Heart right ventricle (tissue), 16 donors: ENCODE data around the gene RAPGEF5. TPM values are rescaled to one million over a fixed set of nuclear protein-coding genes. Genes with fewer than 3 reads are reported as not detected.

ENCODE experiments used
- ATAC-seq, 8 donors: fragments of 200-7000 bp; cut with Tn5 transposase; one replicate each; pipeline ENCODE4 v1.9.1; 2020; ENCODE audit warnings: mild to moderate bottlenecking in 8 of 8, moderate library complexity in 8 of 8, moderate number of reproducible peaks in 1 of 8
- DNase-seq, 2 donors: peaks; one replicate each; pipeline ENCODE4 v3.0.0-alpha.2; 2020
- H3K27ac ChIP-seq, 10 donors: fragments of 200-600 bp; sonication (generic) in 2 of 10; one replicate each; pipeline versions ENCODE4 v1.5.0 to v1.8.0; 2020 to 2022; ENCODE audit warnings: mild to moderate bottlenecking in 3 of 10
- H3K27me3 ChIP-seq, 7 donors: fragments of 200-600 bp; one replicate each; pipeline ENCODE4 v1.8.0; 2021 to 2022; ENCODE audit warnings: mild to moderate bottlenecking in 2 of 7
- H3K36me3 ChIP-seq, 9 donors: fragments of 200-600 bp; sonication (generic) in 1 of 9; one replicate each; pipeline versions ENCODE4 v1.5.0 to v1.8.0; 2020 to 2022; ENCODE audit warnings: mild to moderate bottlenecking in 2 of 9
- H3K4me1 ChIP-seq, 9 donors: fragments of 200-600 bp; sonication (generic) in 1 of 9; one replicate each; pipeline versions ENCODE4 v1.5.0 to v1.8.0; 2020 to 2022; ENCODE audit warnings: mild to moderate bottlenecking in 4 of 9
- H3K4me3 ChIP-seq, 10 donors: fragments of 200-600 bp; sonication (generic) in 2 of 10; one replicate each; pipeline versions ENCODE4 v1.5.0 to v1.8.0; 2020 to 2022; ENCODE audit warnings: mild to moderate bottlenecking in 7 of 10, moderate library complexity in 2 of 10
- H3K9me3 ChIP-seq, 11 donors: fragments of 200-600 bp in 10 of 11; sonication (generic) in 2 of 11; one replicate each; pipeline versions ENCODE4 v1.5.0 to v1.8.0; 2013 to 2022; ENCODE audit warnings: mild to moderate bottlenecking in 2 of 11, control low read depth in 1 of 11, moderate library complexity in 1 of 11
- CTCF ChIP-seq, 9 donors: fragments of 200-600 bp; sonication (generic) in 2 of 9; IDR thresholded peaks; one replicate each; pipeline versions ENCODE4 v1.5.0 to v1.8.0; 2021 to 2022; ENCODE audit warnings: antibody characterized with exemption in 9 of 9, mild to moderate bottlenecking in 5 of 9, moderate library complexity in 1 of 9
- WGBS, 2 donors: extraction: QIAGEN DNeasy Blood & Tissue Kit; methylation state at CpG; one replicate each; pipeline ENCODE4 v1.1.7; 2013; ENCODE audit warnings: inconsistent platforms in 1 of 2; 5-methylcytosine and 5-hydroxymethylcytosine counted together
- intact Hi-C, 10 donors: fragments of 100-400 bp; cut with DNase I; formaldehyde crosslinking; loops; one replicate each; pipeline versions ENCODE4 v1.11.1 to v1.14.2; 2022
- polyA plus RNA-seq, 2 donors: library from polyadenylated mRNA; stranded (reverse); fragments of 200-250 nt; gene quantifications; one replicate each; pipeline ENCODE4 v1.2.3, GENCODE V29; 2013
- total RNA-seq, 10 donors: library from RNA; stranded (reverse); fragmentation: NEBNext Ultra II Directional in 3 of 10; extraction: Animal tissue kit (Norgen Biotek cat#: 25700) in 3 of 10; gene quantifications; one replicate each; pipeline versions ENCODE4 v1.2.1 to v1.2.4, GENCODE V29; 2021 to 2023
- donor health status: Arrhythmogenic right ventricular cardiomyopathy.
- donor health status: ischemic (EF 13 %, LVEDD 7.1; RV severe dilation, severe dysfunction).
- donor health status: healthy with polysubstance abuse.
- donor health status: DM: no; HTN: yes; CAD: no.
- donor health status: DM: no; HTN: no; CAD: no.
- donor health status: ischemic (EF 25% LVEDD 6.9; RV normal size, moderate dysfunction).
- donor health status: ischemic (EF 25% LVEDD 5.7; RV mildly dilated, moderate dysfunction).
- donor health status: healthy.
- donor health status: DM: yes; HTN: yes; CAD: no.
- donor health status: Ischemic cardiomyopathy.
- donor health status: ischemic (EF 35%, LVEDD 5.7; RV mildly dilated, moderate dysfunction).
- donor health status: nonischemic (EF 11% LVEDD 7.7; RV severe dilation, severe dysfunction).
- donor health status: DM: yes; HTN: yes; CAD: no.
- donor health status: PGD.
- donor health status: ischemic (EF 29% LVEDD 5.4; RV normal size, mild dysfunction).
- donor health status: nonischemic (EF 23%, LVEDD 6.1; RV moderate dilation, normal function).

Gene RAPGEF5
- total and polyA plus RNA-seq, 12 donors: 4.3 to 33.3 (median 14.3) TPM

GRCh38 chr7:22167482-22167881 is 189.5 kb downstream of the RAPGEF5 start:
- no peak for DNase-seq
- intact Hi-C loops: no loop called here
- TF ChIP-seq CTCF (IDR thresholded peaks at IDR 0.05): no peak
- Histone ChIP-seq H3K27me3 (no peaks in the 10 kb centered on the region), H3K4me3 (no peak overlapping the region), H3K36me3 (peaks cover 0 to 46% (median 5%) of the 10 kb centered on the region in 9 donors), H3K27ac (no peak overlapping the region), H3K4me1 (peaks cover 0 to 7% (median 0%) of the 10 kb centered on the region in 9 donors), H3K9me3 (no peaks in the 10 kb centered on the region)
- no peak for ATAC-seq
- 88 to 92% methylated on average over 1 of the region's 1 CpG for WGBS, 2 donors

- Histone ChIP-seq H3K27ac (no peak overlapping the region), H3K4me3 (no peak overlapping the region), H3K36me3 (peaks cover 0 to 51% (median 5%) of the 10 kb centered on the region in 9 donors), H3K4me1 (peaks cover 0 to 7% (median 0%) of the 10 kb centered on the region in 9 donors), H3K9me3 (no peaks in the 10 kb centered on the region), H3K27me3 (no peaks in the 10 kb centered on the region)
- ATAC-seq (no peak), DNase-seq (no peak)
- TF ChIP-seq CTCF (IDR thresholded peaks at IDR 0.05): no peak
- intact Hi-C loops: no loop called here
- 24 to 43% methylated on average over 2 of the region's 2 CpGs for WGBS, 2 donors
Measured at GRCh38 chr7:22166928-22167327, 190.0 kb downstream of the RAPGEF5 start.

GRCh38 chr7:22159341-22159740 is 197.6 kb downstream of the RAPGEF5 start:
- no peak for ATAC-seq
- Histone ChIP-seq H3K36me3 (peaks cover 0 to 95% (median 7%) of the 10 kb centered on the region in 9 donors), H3K4me1 (peaks cover 0 to 14% (median 5%) of the 10 kb centered on the region in 9 donors), H3K9me3 (no peaks in the 10 kb centered on the region), H3K27ac (no peak overlapping the region), H3K27me3 (no peaks in the 10 kb centered on the region), H3K4me3 (no peak overlapping the region)
- TF ChIP-seq CTCF (IDR thresholded peaks at IDR 0.05): no peak
- DNase-seq: no peak
- intact Hi-C loops: no loop called here
- WGBS, 2 donors: 46 to 47% methylated on average over 2 of the region's 2 CpGs

- WGBS, 2 donors: 95% methylated on average over 9 of the region's 9 CpGs
Measured at GRCh38 chr7:22157552-22157951, 199.4 kb downstream of the RAPGEF5 start.

More at GRCh38 chr7:22157552-22157951, 199.4 kb downstream of the RAPGEF5 start:
- ATAC-seq: no peak
- no peak for TF ChIP-seq CTCF (IDR thresholded peaks at IDR 0.05)
- H3K36me3 ChIP-seq: peaks cover 0 to 96% (median 7%) of the 10 kb centered on the region in 9 donors
- no peaks in the 10 kb centered on the region for H3K9me3 ChIP-seq
- no peaks in the 10 kb centered on the region for H3K27me3 ChIP-seq
- intact Hi-C loops: no loop called here
- DNase-seq: no peak
- peaks cover 0 to 14% (median 7%) of the 10 kb centered on the region in 9 donors for H3K4me1 ChIP-seq
- no peak overlapping the region for H3K27ac ChIP-seq
- no peak overlapping the region for H3K4me3 ChIP-seq
